AG09319 (cell line): ENCODE data around the gene IGF2BP1.

Experiments used
- DNase-seq: peaks from one replicate; pipeline ENCODE4 v3.0.0-alpha.2; 2010; ENCODE audit warnings: low read depth; ENCODE audit errors: extremely low read depth
- CTCF ChIP-seq: IDR thresholded peaks from 2 replicates; pipeline ENCODE4 v1.5.1; 2011; ENCODE audit warnings: low read depth, mild to moderate bottlenecking, inconsistent platforms, low read length, moderate library complexity

IGF2BP1 gene

GRCh38 chr17:48970865-48971687 lies 26.1 kb upstream of the IGF2BP1 start:
- TF ChIP-seq CTCF: no peak
- DNase-seq: no peak

GRCh38 chr17:48972749-48973097 lies 24.5 kb upstream of the IGF2BP1 start:
- DNase-seq: no peak
- no peak for TF ChIP-seq CTCF

- DNase-seq: no peak
- TF ChIP-seq CTCF: no peak
These were observed 23.4 kb upstream of the IGF2BP1 start for GRCh38 chr17:48973806-48974205.

GRCh38 chr17:48981927-48982539 lies 15.2 kb upstream of the IGF2BP1 start:
- DNase-seq: no peak
- no peak for TF ChIP-seq CTCF

GRCh38 chr17:48985436-48986245 lies 11.5 kb upstream of the IGF2BP1 start:
- no peak for DNase-seq
- no peak for TF ChIP-seq CTCF

GRCh38 chr17:48989100-48989499 lies 8.1 kb upstream of the IGF2BP1 start:
- no peak for DNase-seq
- no peak for TF ChIP-seq CTCF
